CD4-positive, alpha-beta T cell treated with Interleukin-2 at 100 ng/mL for 4 hours (primary cell): ENCODE results near the gene GTF2A2.

Experiments used
- DNase-seq: peaks from one replicate; pipeline ENCODE4 v3.0.0-alpha.2; 2020; ENCODE audit warnings: low spot score

The GTF2A2 gene

GRCh38 chr15:59605994-59606393 is 51.3 kb downstream of the GTF2A2 start:
- no peak for DNase-seq

GRCh38 chr15:59598461-59598860 is 58.9 kb downstream of the GTF2A2 start:
- no peak for DNase-seq

GRCh38 chr15:59596640-59597039 is 60.7 kb downstream of the GTF2A2 start:
- no peak for DNase-seq

- DNase-seq: no peak
Measured at GRCh38 chr15:59595434-59595915, 61.8 kb downstream of the GTF2A2 start.

GRCh38 chr15:59594991-59595390 is 62.3 kb downstream of the GTF2A2 start:
- DNase-seq: no peak

- DNase-seq: no peak
Measured at GRCh38 chr15:59594493-59594942, 62.8 kb downstream of the GTF2A2 start.

GRCh38 chr15:59591356-59591755 is 66.0 kb downstream of the GTF2A2 start:
- no peak for DNase-seq

GRCh38 chr15:59590027-59590426 is 67.3 kb downstream of the GTF2A2 start:
- DNase-seq: no peak
